Neural progenitor cell (in vitro differentiated cells): ENCODE measurements around the gene GNL1.
"Not testable (repeated sequence)": the region's sequence is repeated elsewhere in the genome, so short reads cannot be mapped to it uniquely, and the experiment has no call there.

Source experiments
- EZH2 ChIP-seq: fragments of 200-600 bp; sonication (generic); IDR thresholded peaks from 2 replicates; pipeline ENCODE4 v1.6.1; 2017; ENCODE audit warnings: antibody characterized with exemption, mild to moderate bottlenecking, moderate library complexity
- TF ChIP-seq, protein P1 (sequence below): fragments of 200-600 bp; sonication (generic); IDR thresholded peaks from 2 replicates; pipeline ENCODE4 v1.5.1; 2017; ENCODE audit warnings: antibody characterized with exemption, mild to moderate bottlenecking

GRCh38 chr6:30529349-30529875 lies 26.9 kb downstream of the GNL1 start:
- TF ChIP-seq, protein P1, sequence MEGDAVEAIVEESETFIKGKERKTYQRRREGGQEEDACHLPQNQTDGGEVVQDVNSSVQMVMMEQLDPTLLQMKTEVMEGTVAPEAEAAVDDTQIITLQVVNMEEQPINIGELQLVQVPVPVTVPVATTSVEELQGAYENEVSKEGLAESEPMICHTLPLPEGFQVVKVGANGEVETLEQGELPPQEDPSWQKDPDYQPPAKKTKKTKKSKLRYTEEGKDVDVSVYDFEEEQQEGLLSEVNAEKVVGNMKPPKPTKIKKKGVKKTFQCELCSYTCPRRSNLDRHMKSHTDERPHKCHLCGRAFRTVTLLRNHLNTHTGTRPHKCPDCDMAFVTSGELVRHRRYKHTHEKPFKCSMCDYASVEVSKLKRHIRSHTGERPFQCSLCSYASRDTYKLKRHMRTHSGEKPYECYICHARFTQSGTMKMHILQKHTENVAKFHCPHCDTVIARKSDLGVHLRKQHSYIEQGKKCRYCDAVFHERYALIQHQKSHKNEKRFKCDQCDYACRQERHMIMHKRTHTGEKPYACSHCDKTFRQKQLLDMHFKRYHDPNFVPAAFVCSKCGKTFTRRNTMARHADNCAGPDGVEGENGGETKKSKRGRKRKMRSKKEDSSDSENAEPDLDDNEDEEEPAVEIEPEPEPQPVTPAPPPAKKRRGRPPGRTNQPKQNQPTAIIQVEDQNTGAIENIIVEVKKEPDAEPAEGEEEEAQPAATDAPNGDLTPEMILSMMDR: not testable (repeated sequence)
- TF ChIP-seq EZH2: not testable (repeated sequence)
